ENCODE results near the gene ESPN.

GRCh38 chr1:6468729-6469461, 44.3 kb downstream of the ESPN start:
- TF ChIP-seq CTCF (IDR thresholded peaks at IDR 0.05) (no peak), ZFX (IDR thresholded peaks at IDR 0.05; ENCODE audit: borderline replicate concordance) (no peak)

Measured in 22Rv1 (cell line).